GM12875 (cell line): ENCODE results near the gene ANXA2.
"Not testable (repeated sequence)": the region's sequence is repeated elsewhere in the genome, so short reads cannot be mapped to it uniquely, and the experiment has no call there.

Source experiments
- H3K4me3 ChIP-seq: one replicate; pipeline ENCODE4 v1.5.1; 2011; ENCODE audit warnings: low read depth, low read length, control low read depth
- CTCF ChIP-seq: IDR thresholded peaks from 2 replicates; pipeline ENCODE4 v1.5.1; 2011; ENCODE audit warnings: low read depth, mild to moderate bottlenecking, control low read depth, inconsistent platforms, low read length, moderate library complexity, borderline replicate concordance; ENCODE audit not compliant: insufficient read depth

The ANXA2 gene

GRCh38 chr15:60344987-60345386 is 52.8 kb downstream of the ANXA2 start:
- TF ChIP-seq CTCF: no peak
- H3K4me3 ChIP-seq: no peak overlapping the region

GRCh38 chr15:60344461-60344860 is 53.3 kb downstream of the ANXA2 start:
- no peak for TF ChIP-seq CTCF
- no peak overlapping the region for H3K4me3 ChIP-seq

GRCh38 chr15:60343221-60343970 is 54.4 kb downstream of the ANXA2 start:
- no peak overlapping the region for H3K4me3 ChIP-seq
- TF ChIP-seq CTCF: no peak

- no peak for TF ChIP-seq CTCF
- no peak overlapping the region for H3K4me3 ChIP-seq
Observed at GRCh38 chr15:60340207-60340921, 57.4 kb downstream of the ANXA2 start.

GRCh38 chr15:60339236-60339635 is 58.5 kb downstream of the ANXA2 start:
- H3K4me3 ChIP-seq: no peak overlapping the region
- no peak for TF ChIP-seq CTCF

- no peak for TF ChIP-seq CTCF
- no peak overlapping the region for H3K4me3 ChIP-seq
Observed at GRCh38 chr15:60338810-60339209, 59.0 kb downstream of the ANXA2 start.

- TF ChIP-seq CTCF: no peak
- no peak overlapping the region for H3K4me3 ChIP-seq
Observed at GRCh38 chr15:60337076-60337475, 60.7 kb downstream of the ANXA2 start.

- H3K4me3 ChIP-seq: not testable (repeated sequence)
Observed at GRCh38 chr15:60335296-60335695, 62.5 kb downstream of the ANXA2 start.
